WTC11 (cell line): ENCODE measurements around the gene ZNF827. TPM values are rescaled to one million over a fixed set of nuclear protein-coding genes. Genes with fewer than 3 reads are reported as not detected.

Source experiments
- ATAC-seq: fragments of 200-7000 bp; cut with Tn5 transposase; 2 replicates; pipeline ENCODE4 v1.10.0; 2021; ENCODE audit warnings: mild to moderate bottlenecking, moderate library complexity
- CTCF ChIA-PET: fragments of 300-600 bp; sonication (Branson Sonifier 250); formaldehyde crosslinking; loops from one replicate; lab custom pipeline; 2021; ENCODE audit warnings: antibody characterized with exemption; lab: Charles Lee
- POLR2A ChIA-PET: fragments of 350-600 bp; sonication (Branson Sonifier 250); formaldehyde crosslinking; loops from one replicate; lab custom pipeline; 2021; ENCODE audit warnings: antibody characterized with exemption; lab: Charles Lee
- DNase-seq: peaks from one replicate; pipeline ENCODE4 v3.0.0; 2021; ENCODE audit warnings: low spot score
- H3K27ac Mint-ChIP-seq: 2 replicates; pipeline ENCODE4 v1.8.0; 2021; ENCODE audit warnings: mixed read lengths
- H3K27me3 Mint-ChIP-seq: 2 replicates; pipeline ENCODE4 v1.8.0; 2021; ENCODE audit warnings: low read depth, mild to moderate bottlenecking, moderate library complexity, mixed read lengths
- H3K36me3 Mint-ChIP-seq: 2 replicates; pipeline ENCODE4 v1.8.0; 2021; ENCODE audit warnings: mixed read lengths
- H3K4me1 Mint-ChIP-seq: 2 replicates; pipeline ENCODE4 v1.8.0; 2022; ENCODE audit warnings: mixed read lengths
- H3K4me3 Mint-ChIP-seq: 2 replicates; pipeline ENCODE4 v1.8.0; 2021; ENCODE audit warnings: mild to moderate bottlenecking, moderate library complexity, mixed read lengths
- H3K9me3 Mint-ChIP-seq: 2 replicates; pipeline ENCODE4 v1.8.0; 2021; ENCODE audit warnings: mixed read lengths
- AFF4 ChIP-seq: sonication (generic); formaldehyde crosslinking; IDR thresholded peaks from 2 replicates; pipeline ENCODE4 v1.8.1; 2023; ENCODE audit warnings: mild to moderate bottlenecking, missing genetic modification reagents, borderline replicate concordance
- ATF2 ChIP-seq: sonication (generic); formaldehyde crosslinking; IDR thresholded peaks from 2 replicates; pipeline ENCODE4 v1.8.1; 2022; ENCODE audit warnings: low read depth, missing genetic modification reagents, borderline replicate concordance
- IRF2 ChIP-seq: sonication (generic); formaldehyde crosslinking; IDR thresholded peaks from 2 replicates; pipeline ENCODE4 v1.8.0; 2022; ENCODE audit warnings: low read depth, missing genetic modification reagents, borderline replicate concordance
- NFE2L1 ChIP-seq: sonication (generic); formaldehyde crosslinking; IDR thresholded peaks from 2 replicates; pipeline ENCODE4 v1.8.1; 2023; ENCODE audit warnings: missing genetic modification reagents
- NR3C1 ChIP-seq: sonication (generic); formaldehyde crosslinking; conservative IDR thresholded peaks from 2 replicates; pipeline ENCODE4 v1.8.1; 2023; ENCODE audit warnings: low read depth, mild to moderate bottlenecking, missing genetic modification reagents
- OVOL2 ChIP-seq: fragments of 250-450 bp; sonication (Bioruptor Pico); IDR thresholded peaks from 2 replicates; pipeline ENCODE4 v1.9.0; 2021; ENCODE audit warnings: mild to moderate bottlenecking, borderline replicate concordance
- SP1 ChIP-seq: sonication (generic); formaldehyde crosslinking; conservative IDR thresholded peaks from 2 replicates; pipeline ENCODE4 v1.8.1; 2022; ENCODE audit warnings: missing genetic modification reagents
- USF1 ChIP-seq: sonication (generic); formaldehyde crosslinking; IDR thresholded peaks from 2 replicates; pipeline ENCODE4 v1.8.0; 2022; ENCODE audit warnings: mild to moderate bottlenecking, missing genetic modification reagents
- total RNA-seq: library from RNA; stranded (reverse); gene quantifications from 3 replicates; pipeline ENCODE4 v1.2.3, GENCODE V29; 2021
- TF ChIP-seq, protein P1 (sequence below): sonication (generic); formaldehyde crosslinking; IDR thresholded peaks from 2 replicates; pipeline ENCODE4 v1.8.0; 2022; ENCODE audit warnings: mild to moderate bottlenecking, missing genetic modification reagents
- TF ChIP-seq, protein P2 (sequence below): sonication (generic); formaldehyde crosslinking; IDR thresholded peaks from 2 replicates; pipeline ENCODE4 v1.8.1; 2023; ENCODE audit warnings: mild to moderate bottlenecking, missing genetic modification reagents
- TF ChIP-seq, protein P3 (sequence below): fragments of 250-450 bp; sonication (Bioruptor Pico); conservative IDR thresholded peaks from 2 replicates; pipeline ENCODE4 v1.9.0; 2021; ENCODE audit warnings: mild to moderate bottlenecking
- TF ChIP-seq, protein P4 (sequence below): sonication (generic); formaldehyde crosslinking; IDR thresholded peaks from 2 replicates; pipeline ENCODE4 v1.8.1; 2022; ENCODE audit warnings: low read depth, mild to moderate bottlenecking, moderate library complexity, missing genetic modification reagents, borderline replicate concordance

Gene ZNF827
- total RNA-seq, 1 experiment from 2014 or later, result 25.6 TPM

DNA sequence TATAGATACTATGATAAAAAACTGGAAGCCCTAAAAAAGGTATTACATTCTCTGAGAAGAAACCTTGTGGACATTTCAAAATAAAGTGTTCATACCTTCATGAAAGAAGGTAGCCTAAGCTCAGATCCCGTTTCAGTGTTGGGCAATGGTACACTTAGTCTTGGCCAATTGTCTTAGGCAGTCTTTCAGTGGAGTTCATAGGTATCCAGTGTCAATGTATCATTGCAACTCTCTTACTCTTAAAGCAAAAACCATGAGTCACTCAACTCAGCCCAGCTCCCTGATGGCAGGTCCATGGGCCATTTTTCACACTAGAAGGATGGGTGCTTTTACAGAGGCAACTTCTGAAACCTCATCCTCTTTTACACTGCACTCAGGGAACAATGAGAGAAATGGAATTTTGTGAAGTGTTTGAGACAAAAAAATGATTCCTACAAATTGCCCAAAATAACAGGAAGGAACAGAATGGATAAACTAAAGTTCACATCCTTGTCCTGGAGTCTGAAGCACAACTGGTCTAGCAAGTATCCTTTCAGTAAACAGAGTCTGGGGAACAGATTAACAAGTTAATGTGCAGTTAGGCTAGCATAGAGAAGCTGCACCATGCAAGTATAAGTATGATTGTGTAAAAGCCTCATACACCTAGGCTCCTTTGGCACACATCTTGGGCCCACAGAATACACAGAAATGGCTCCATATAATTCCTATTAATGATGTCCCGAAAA lies 7.0 kb upstream of the ZNF827 start:
- Mint-ChIP-seq H3K9me3 (no peaks in the 10 kb centered on the region), H3K36me3 (no peaks in the 10 kb centered on the region), H3K27me3 (no peaks in the 10 kb centered on the region; the same call in none of the 2 replicates), H3K4me1 (peaks cover 9% of the 10 kb centered on the region; the same call in 1 of the 2 replicates), H3K27ac (no peak overlapping the region), H3K4me3 (no peak overlapping the region)
- ChIA-PET CTCF (no interaction called here), POLR2A (no interaction called here)
- TF ChIP-seq, protein P1, sequence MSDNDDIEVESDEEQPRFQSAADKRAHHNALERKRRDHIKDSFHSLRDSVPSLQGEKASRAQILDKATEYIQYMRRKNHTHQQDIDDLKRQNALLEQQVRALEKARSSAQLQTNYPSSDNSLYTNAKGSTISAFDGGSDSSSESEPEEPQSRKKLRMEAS (CRISPR knock-in tag), result no peak
- no peak for TF ChIP-seq ATF2 (CRISPR knock-in tag)
- TF ChIP-seq NR3C1 (CRISPR knock-in tag), result no peak
- TF ChIP-seq USF1 (CRISPR knock-in tag), result no peak
- TF ChIP-seq SP1 (CRISPR knock-in tag), result no peak
- TF ChIP-seq, protein P2, sequence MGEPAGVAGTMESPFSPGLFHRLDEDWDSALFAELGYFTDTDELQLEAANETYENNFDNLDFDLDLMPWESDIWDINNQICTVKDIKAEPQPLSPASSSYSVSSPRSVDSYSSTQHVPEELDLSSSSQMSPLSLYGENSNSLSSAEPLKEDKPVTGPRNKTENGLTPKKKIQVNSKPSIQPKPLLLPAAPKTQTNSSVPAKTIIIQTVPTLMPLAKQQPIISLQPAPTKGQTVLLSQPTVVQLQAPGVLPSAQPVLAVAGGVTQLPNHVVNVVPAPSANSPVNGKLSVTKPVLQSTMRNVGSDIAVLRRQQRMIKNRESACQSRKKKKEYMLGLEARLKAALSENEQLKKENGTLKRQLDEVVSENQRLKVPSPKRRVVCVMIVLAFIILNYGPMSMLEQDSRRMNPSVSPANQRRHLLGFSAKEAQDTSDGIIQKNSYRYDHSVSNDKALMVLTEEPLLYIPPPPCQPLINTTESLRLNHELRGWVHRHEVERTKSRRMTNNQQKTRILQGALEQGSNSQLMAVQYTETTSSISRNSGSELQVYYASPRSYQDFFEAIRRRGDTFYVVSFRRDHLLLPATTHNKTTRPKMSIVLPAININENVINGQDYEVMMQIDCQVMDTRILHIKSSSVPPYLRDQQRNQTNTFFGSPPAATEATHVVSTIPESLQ (CRISPR knock-in tag), result no peak
- no peak for TF ChIP-seq IRF2 (CRISPR knock-in tag)
- TF ChIP-seq AFF4 (CRISPR knock-in tag), result no peak
- TF ChIP-seq NFE2L1 (CRISPR knock-in tag), result no peak
- TF ChIP-seq, protein P3, sequence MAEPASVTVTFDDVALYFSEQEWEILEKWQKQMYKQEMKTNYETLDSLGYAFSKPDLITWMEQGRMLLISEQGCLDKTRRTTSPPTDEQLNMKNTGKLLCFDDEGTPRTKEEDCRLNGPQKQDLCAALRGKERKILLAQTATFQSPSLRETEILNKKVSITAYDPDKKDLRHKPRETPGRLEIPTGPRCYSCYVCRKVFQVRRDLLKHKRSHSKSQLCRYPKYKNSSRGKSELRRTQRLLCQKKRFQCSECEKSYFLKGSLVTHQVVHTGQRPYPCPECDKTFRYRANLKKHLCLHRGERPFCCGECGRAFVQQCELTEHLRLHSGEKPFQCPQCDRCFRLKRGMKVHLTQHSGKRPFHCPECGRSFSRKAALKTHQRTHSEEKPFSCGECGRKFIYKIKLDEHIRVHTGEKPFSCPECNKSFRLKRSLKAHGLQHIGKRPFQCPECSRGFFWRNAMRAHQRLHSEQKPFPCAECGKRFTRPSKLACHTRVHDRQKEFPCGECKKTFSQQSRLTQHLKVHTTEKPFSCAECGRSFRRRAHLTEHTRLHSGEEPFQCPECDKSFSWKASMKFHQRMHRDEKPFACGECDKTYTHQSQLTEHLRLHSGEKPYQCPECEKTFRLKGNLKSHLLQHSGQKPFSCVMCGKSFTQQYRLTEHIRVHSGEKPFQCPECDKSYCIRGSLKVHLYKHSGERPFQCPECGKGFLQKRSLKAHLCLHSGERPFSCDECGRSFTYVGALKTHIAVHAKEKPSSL (CRISPR knock-in tag), result no peak
- TF ChIP-seq, protein P4, sequence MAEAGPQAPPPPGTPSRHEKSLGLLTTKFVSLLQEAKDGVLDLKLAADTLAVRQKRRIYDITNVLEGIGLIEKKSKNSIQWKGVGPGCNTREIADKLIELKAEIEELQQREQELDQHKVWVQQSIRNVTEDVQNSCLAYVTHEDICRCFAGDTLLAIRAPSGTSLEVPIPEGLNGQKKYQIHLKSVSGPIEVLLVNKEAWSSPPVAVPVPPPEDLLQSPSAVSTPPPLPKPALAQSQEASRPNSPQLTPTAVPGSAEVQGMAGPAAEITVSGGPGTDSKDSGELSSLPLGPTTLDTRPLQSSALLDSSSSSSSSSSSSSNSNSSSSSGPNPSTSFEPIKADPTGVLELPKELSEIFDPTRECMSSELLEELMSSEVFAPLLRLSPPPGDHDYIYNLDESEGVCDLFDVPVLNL, result no peak
- TF ChIP-seq OVOL2 (CRISPR knock-in tag), result no peak
- no peak for DNase-seq
- ATAC-seq, result no peak
